RPMI7951 (cell line): ENCODE results near the gene ELL. TPM values are rescaled to one million over a fixed set of nuclear protein-coding genes. Genes with fewer than 3 reads are reported as not detected.
"Not testable (repeated sequence)": the region's sequence is repeated elsewhere in the genome, so short reads cannot be mapped to it uniquely, and the experiment has no call there.

Experiments
- DNase-seq: peaks from one replicate; pipeline ENCODE4 v3.0.0-alpha.2; 2012; ENCODE audit warnings: low read depth
- total RNA-seq: library from RNA; depleted of rRNA; stranded (reverse); fragments of >200 nt; shearing (Covaris generic); gene quantifications from 2 replicates; pipeline ENCODE4 v1.2.3, GENCODE V29; 2014

ELL gene
- total RNA-seq, 1 experiment from 2014 or later, result 7.2 TPM

GRCh38 chr19:18532168-18532890 lies 10.5 kb upstream of the ELL start:
- no peak for DNase-seq

GRCh38 chr19:18531485-18531884 lies 9.6 kb upstream of the ELL start:
- DNase-seq, result no peak

GRCh38 chr19:18529782-18530181 lies 7.9 kb upstream of the ELL start:
- DNase-seq, result peak; percentile 22

GRCh38 chr19:18526316-18526715 lies 4.4 kb upstream of the ELL start:
- DNase-seq, result no peak

GRCh38 chr19:18523841-18524240 lies 2.0 kb upstream of the ELL start:
- no peak for DNase-seq

GRCh38 chr19:18522862-18523440 lies 1.1 kb upstream of the ELL start:
- not testable (repeated sequence) for DNase-seq

- DNase-seq, result peak; percentile 100
These were observed 423 bp upstream of the ELL start for GRCh38 chr19:18522124-18522861.

- DNase-seq, result no peak
These were observed 800 bp downstream of the ELL start for GRCh38 chr19:18520848-18521691.

GRCh38 chr19:18519962-18520847 lies 1.7 kb downstream of the ELL start:
- DNase-seq, result peak; percentile 86

GRCh38 chr19:18518639-18519038 lies 3.2 kb downstream of the ELL start:
- DNase-seq, result no peak

- no peak for DNase-seq
These were observed 4.3 kb downstream of the ELL start for GRCh38 chr19:18517606-18518005.

GRCh38 chr19:18515959-18516358 lies 5.9 kb downstream of the ELL start:
- DNase-seq, result no peak

- DNase-seq, result no peak
These were observed 6.8 kb downstream of the ELL start for GRCh38 chr19:18514800-18515682.

GRCh38 chr19:18513868-18514267 lies 8.0 kb downstream of the ELL start:
- no peak for DNase-seq

- DNase-seq, result no peak
These were observed 11.7 kb downstream of the ELL start for GRCh38 chr19:18510216-18510615.

GRCh38 chr19:18508585-18508984 lies 13.3 kb downstream of the ELL start:
- no peak for DNase-seq

- peak; percentile 64 for DNase-seq
These were observed 14.0 kb downstream of the ELL start for GRCh38 chr19:18507727-18508440.

- peak; percentile 78 for DNase-seq
These were observed 14.7 kb downstream of the ELL start for GRCh38 chr19:18507021-18507726.
